GM23248 (cell line): Measurements from ENCODE around the gene CNOT6. TPM values are rescaled to one million over a fixed set of nuclear protein-coding genes. Genes with fewer than 3 reads are reported as not detected.

Experiments
- DNase-seq: peaks from one replicate; pipeline ENCODE4 v3.0.0-alpha.2; 2015
- H2AFZ ChIP-seq: fragments of 200-600 bp; sonication (generic); 2 replicates; pipeline ENCODE4 v1.6.1; 2016; ENCODE audit warnings: antibody characterized with exemption
- H3F3A ChIP-seq: fragments of 200-600 bp; sonication (generic); 2 replicates; pipeline ENCODE4 v1.6.1; 2016; ENCODE audit warnings: mild to moderate bottlenecking, antibody characterized with exemption, mixed run types; ENCODE audit not compliant: insufficient read depth
- H3K27ac ChIP-seq: fragments of 200-600 bp; sonication (generic); 2 replicates; pipeline ENCODE4 v1.5.1; 2016; ENCODE audit warnings: mild to moderate bottlenecking
- H3K27me3 ChIP-seq: fragments of 200-600 bp; sonication (generic); replicated peaks from 2 replicates; pipeline ENCODE4 v1.6.1; 2016; ENCODE audit warnings: mild to moderate bottlenecking; ENCODE audit not compliant: insufficient read depth
- H3K36me3 ChIP-seq: fragments of 200-600 bp; sonication (generic); 2 replicates; pipeline ENCODE4 v1.6.1; 2016; ENCODE audit warnings: low read depth, mild to moderate bottlenecking
- H3K4me1 ChIP-seq: fragments of 200-600 bp; sonication (generic); 2 replicates; pipeline ENCODE4 v1.6.1; 2016; ENCODE audit warnings: mild to moderate bottlenecking; ENCODE audit not compliant: insufficient read depth
- H3K4me2 ChIP-seq: fragments of 200-600 bp; sonication (generic); one replicate; pipeline ENCODE4 v1.6.1; 2016; ENCODE audit warnings: mild to moderate bottlenecking; ENCODE audit not compliant: unreplicated experiment
- H3K4me3 ChIP-seq: fragments of 200-600 bp; sonication (generic); 2 replicates; pipeline ENCODE4 v1.5.1; 2016; ENCODE audit warnings: mild to moderate bottlenecking
- H3K79me2 ChIP-seq: fragments of 200-600 bp; sonication (generic); 2 replicates; pipeline ENCODE4 v1.6.1; 2016; ENCODE audit warnings: mild to moderate bottlenecking; ENCODE audit not compliant: insufficient read depth
- H3K9ac ChIP-seq: fragments of 200-600 bp; sonication (generic); 2 replicates; pipeline ENCODE4 v1.6.1; 2016; ENCODE audit warnings: mild to moderate bottlenecking
- H3K9me2 ChIP-seq: fragments of 200-600 bp; sonication (generic); 2 replicates; pipeline ENCODE4 v1.6.1; 2016; ENCODE audit warnings: mixed run types, mild to moderate bottlenecking, moderate library complexity; ENCODE audit not compliant: insufficient read depth
- H3K9me3 ChIP-seq: fragments of 200-600 bp; sonication (generic); one replicate; pipeline ENCODE4 v1.6.1; 2017; ENCODE audit warnings: low read depth
- H4K20me1 ChIP-seq: fragments of 200-600 bp; sonication (generic); 2 replicates; pipeline ENCODE4 v1.6.0; 2016; ENCODE audit not compliant: insufficient read depth
- EZH2 ChIP-seq: fragments of 200-600 bp; sonication (generic); IDR thresholded peaks from 2 replicates; pipeline ENCODE4 v1.6.1; 2018; ENCODE audit warnings: antibody characterized with exemption, mild to moderate bottlenecking; ENCODE audit not compliant: insufficient read depth, poor library complexity, severe bottlenecking
- EZH2phosphoT487 ChIP-seq: fragments of 200-600 bp; sonication (generic); IDR thresholded peaks from 2 replicates; pipeline ENCODE4 v1.6.1; 2018; ENCODE audit warnings: antibody characterized with exemption, moderate library complexity, mild to moderate bottlenecking, low read depth; ENCODE audit not compliant: insufficient read depth
- WGBS, 2 experiments: methylation state at CpG; one replicate each; pipeline ENCODE4 v1.1.6; 2015 to 2017; ENCODE audit warnings: low lambda C conversion rate in 2 of 2, low coverage in 1 of 2; ENCODE audit errors: missing lambda C conversion rate in 2 of 2; 5-methylcytosine and 5-hydroxymethylcytosine counted together
- in situ Hi-C: fragments of 300-500 bp; cut with MboI; formaldehyde crosslinking; loops from 2 replicates; pipeline ENCODE4 v1.15.0; 2020
- polyA plus RNA-seq: library from polyadenylated mRNA; unstranded; fragments of >200 nt; fragmentation: Nextera tagmentation; extraction: Ambion mirVana; gene quantifications from 2 replicates; pipeline ENCODE4 v1.2.1, GENCODE V29; 2016
- total RNA-seq: library from RNA; depleted of rRNA; stranded (reverse); fragments of >200 nt; shearing (Covaris generic); gene quantifications from 2 replicates; pipeline ENCODE4 v1.2.3, GENCODE V29; 2014

The CNOT6 gene
- total and polyA plus RNA-seq, 2 experiments from 2014 or later: 5.3 to 7.8 TPM

DNA sequence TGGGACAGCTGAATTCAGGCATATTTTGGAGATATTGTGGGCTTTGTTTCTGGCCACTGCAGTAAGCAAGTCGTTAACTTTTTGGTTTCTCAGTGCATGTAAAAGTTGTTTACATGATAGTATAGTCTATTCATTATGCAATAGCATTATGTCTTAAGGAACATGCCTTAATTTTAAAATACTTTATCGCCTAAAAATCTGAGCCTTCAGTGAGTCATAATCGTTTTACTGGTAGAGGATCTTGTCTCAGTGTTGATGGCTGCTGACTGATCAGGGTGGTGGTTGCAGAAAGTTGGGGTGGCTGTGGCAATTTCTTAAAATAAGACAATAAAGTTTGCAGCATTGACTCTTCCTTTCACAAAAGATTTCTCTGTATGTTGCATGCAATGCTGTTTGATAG lies 92.0 kb downstream of the CNOT6 start:
- Histone ChIP-seq H3K9me2 (no peaks in the 10 kb centered on the region), H3K4me3 (no peak overlapping the region), H3K4me1 (no peaks in the 10 kb centered on the region), H3K36me3 (no peaks in the 10 kb centered on the region), H3K27me3 (peaks cover 17% of the 10 kb centered on the region), H3K27ac (no peak overlapping the region), H2AFZ (no peak overlapping the region), H3K9me3 (no peaks in the 10 kb centered on the region), H3K79me2 (no peaks in the 10 kb centered on the region), H3K4me2 (no peak overlapping the region), H3F3A (no peaks in the 10 kb centered on the region), H3K9ac (no peak overlapping the region), H4K20me1 (no peaks in the 10 kb centered on the region)
- DNase-seq: no peak
- in situ Hi-C loops: no loop called here
- 91 to 94% methylated on average over 3 of the region's 3 CpGs for WGBS, 2 experiments
- TF ChIP-seq EZH2phosphoT487 (no peak), EZH2 (no peak)

- peaks cover 23% of the 10 kb centered on the region for H3K27me3 ChIP-seq
- H3K79me2 ChIP-seq: no peaks in the 10 kb centered on the region
- no peak overlapping the region for H3K27ac ChIP-seq
- no peaks in the 10 kb centered on the region for H3K9me2 ChIP-seq
- no peaks in the 10 kb centered on the region for H3K9me3 ChIP-seq
- H2AFZ ChIP-seq: no peak overlapping the region
- no peak overlapping the region for H3K4me3 ChIP-seq
- H3F3A ChIP-seq: no peaks in the 10 kb centered on the region
- no peaks in the 10 kb centered on the region for H3K36me3 ChIP-seq
- TF ChIP-seq EZH2: no peak
- TF ChIP-seq EZH2phosphoT487: no peak
- no peak for DNase-seq
- WGBS, 2 experiments: 87 to 93% methylated on average over 10 of the region's 10 CpGs
- no peak overlapping the region for H3K9ac ChIP-seq
- no peaks in the 10 kb centered on the region for H3K4me1 ChIP-seq
- no peaks in the 10 kb centered on the region for H4K20me1 ChIP-seq
- in situ Hi-C loops: no loop called here
- no peak overlapping the region for H3K4me2 ChIP-seq
These were observed 92.7 kb downstream of the CNOT6 start for GRCh38 chr5:180586870-180587269.

GRCh38 chr5:180589771-180590542 lies 95.8 kb downstream of the CNOT6 start:
- no peak overlapping the region for H3K4me3 ChIP-seq
- no peaks in the 10 kb centered on the region for H3K9me2 ChIP-seq
- peaks cover 41% of the 10 kb centered on the region for H3K27me3 ChIP-seq
- no peak overlapping the region for H2AFZ ChIP-seq
- no peaks in the 10 kb centered on the region for H3K4me1 ChIP-seq
- WGBS, 2 experiments: 3% methylated on average over 25 to 39 of the region's 44 CpGs
- no peak overlapping the region for H3K27ac ChIP-seq
- no peaks in the 10 kb centered on the region for H3K79me2 ChIP-seq
- peak; percentile 49 for TF ChIP-seq EZH2
- TF ChIP-seq EZH2phosphoT487: no peak
- H3K4me2 ChIP-seq: no peak overlapping the region
- no peak for DNase-seq
- no peaks in the 10 kb centered on the region for H3K9me3 ChIP-seq
- no peaks in the 10 kb centered on the region for H3F3A ChIP-seq
- in situ Hi-C loops: no loop called here
- H3K9ac ChIP-seq: no peak overlapping the region
- H3K36me3 ChIP-seq: no peaks in the 10 kb centered on the region
- H4K20me1 ChIP-seq: no peaks in the 10 kb centered on the region

DNA sequence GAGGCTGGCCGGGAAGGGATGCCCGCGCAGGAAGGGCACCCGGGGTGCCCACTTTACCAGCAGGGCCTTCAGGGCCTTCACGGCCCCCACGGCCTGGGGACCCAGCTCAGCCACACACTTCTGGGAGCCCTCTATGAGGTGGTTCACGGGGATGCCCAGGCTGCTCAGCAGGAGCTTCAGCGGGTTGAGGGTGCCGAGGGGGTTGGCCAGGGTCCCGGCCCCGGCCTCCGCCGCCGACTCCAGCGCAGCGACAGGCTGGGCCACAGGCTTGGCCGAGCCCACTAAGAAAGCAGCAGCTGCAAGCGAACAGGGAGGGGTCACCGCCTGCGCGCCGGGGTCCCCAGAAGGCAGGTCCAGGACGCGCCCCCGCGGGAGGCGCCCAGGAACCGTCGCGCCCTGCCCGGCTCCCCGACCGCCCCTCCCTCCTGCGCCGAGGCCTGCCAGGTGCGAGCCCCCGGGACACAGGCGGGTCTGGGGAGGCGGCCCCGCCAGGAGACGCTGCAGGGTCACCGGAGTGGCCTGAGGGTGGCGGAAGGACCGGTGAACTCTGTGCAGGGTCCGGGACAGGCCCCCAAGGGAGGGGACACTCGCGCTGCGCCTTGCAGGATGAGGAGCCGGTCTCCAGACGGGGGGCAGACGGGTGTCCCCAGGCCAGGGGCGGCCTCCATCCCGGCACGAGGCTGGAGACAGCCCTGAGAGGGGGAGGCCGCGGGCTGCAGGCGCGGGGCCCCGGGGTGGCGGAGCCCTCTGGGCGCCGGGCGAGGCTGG lies 96.5 kb downstream of the CNOT6 start:
- Histone ChIP-seq H3K4me3 (no peak overlapping the region; the same call in 1 of the 2 replicates), H3K79me2 (no peaks in the 10 kb centered on the region), H3F3A (no peaks in the 10 kb centered on the region), H3K4me2 (no peak overlapping the region), H3K36me3 (no peaks in the 10 kb centered on the region), H3K4me1 (no peaks in the 10 kb centered on the region), H3K9me2 (no peaks in the 10 kb centered on the region), H3K27ac (no peak overlapping the region), H4K20me1 (no peaks in the 10 kb centered on the region), H3K9ac (no peak overlapping the region), H3K27me3 (peaks cover 41% of the 10 kb centered on the region), H2AFZ (no peak overlapping the region), H3K9me3 (no peaks in the 10 kb centered on the region)
- in situ Hi-C loops: no loop called here
- TF ChIP-seq EZH2 (peak; percentile 79), EZH2phosphoT487 (no peak)
- no peak for DNase-seq
- WGBS, 2 experiments: 4% methylated on average over 27 to 39 of the region's 63 CpGs
